ENCODE data around the gene PPM1H.

GRCh38 chr12:62659453-62660295 lies 275.3 kb downstream of the PPM1H start:
- TF ChIP-seq POLR2A (IDR thresholded peaks at IDR 0.05) (no peak), CTCF (IDR thresholded peaks at IDR 0.05) (no peak)

Measured in heart left ventricle (tissue), 13 donors.